ENCODE measurements around the gene FAF2.
"Not testable (repeated sequence)": the region's sequence is repeated elsewhere in the genome, so short reads cannot be mapped to it uniquely, and the experiment has no call there.

FAF2 gene, protein sequence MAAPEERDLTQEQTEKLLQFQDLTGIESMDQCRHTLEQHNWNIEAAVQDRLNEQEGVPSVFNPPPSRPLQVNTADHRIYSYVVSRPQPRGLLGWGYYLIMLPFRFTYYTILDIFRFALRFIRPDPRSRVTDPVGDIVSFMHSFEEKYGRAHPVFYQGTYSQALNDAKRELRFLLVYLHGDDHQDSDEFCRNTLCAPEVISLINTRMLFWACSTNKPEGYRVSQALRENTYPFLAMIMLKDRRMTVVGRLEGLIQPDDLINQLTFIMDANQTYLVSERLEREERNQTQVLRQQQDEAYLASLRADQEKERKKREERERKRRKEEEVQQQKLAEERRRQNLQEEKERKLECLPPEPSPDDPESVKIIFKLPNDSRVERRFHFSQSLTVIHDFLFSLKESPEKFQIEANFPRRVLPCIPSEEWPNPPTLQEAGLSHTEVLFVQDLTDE

DNA sequence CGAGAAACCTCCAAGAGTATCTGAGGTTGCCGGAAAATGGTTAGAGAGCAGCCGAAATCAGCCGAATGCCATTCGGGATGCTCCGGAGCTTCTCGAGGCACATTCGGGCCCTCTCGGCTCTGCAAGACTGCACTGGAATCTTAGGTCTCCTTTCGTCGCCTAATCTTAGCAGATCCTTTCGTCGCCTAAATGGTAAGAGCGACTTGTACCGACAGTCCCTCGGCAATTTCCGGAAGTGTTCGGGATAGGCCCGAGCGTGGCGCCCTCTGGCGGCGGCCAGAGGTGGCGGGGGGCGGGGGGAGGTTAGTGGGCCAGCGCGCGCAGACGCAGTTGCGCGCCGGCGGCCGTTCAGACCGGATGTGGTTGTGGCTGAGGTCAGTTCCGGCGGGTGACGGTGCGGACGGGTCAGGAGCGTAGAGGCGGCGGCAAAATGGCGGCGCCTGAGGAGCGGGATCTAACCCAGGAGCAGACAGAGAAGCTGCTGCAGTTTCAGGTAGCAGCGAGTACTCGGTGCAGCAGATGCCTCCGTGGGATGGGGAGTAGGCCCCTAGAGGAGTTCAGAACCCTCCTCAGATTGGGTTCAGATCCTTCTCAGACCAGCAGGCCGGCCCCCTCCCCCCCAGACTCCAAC is at the start of gene FAF2:
FAF2 (plus strand) TSS at position 408 of the 631 bp plus-strand sequence; CDS start at position 431, 23 bp downstream.
- DNase-seq (ENCODE audit: low spot score) = peak; percentile 98

DNA sequence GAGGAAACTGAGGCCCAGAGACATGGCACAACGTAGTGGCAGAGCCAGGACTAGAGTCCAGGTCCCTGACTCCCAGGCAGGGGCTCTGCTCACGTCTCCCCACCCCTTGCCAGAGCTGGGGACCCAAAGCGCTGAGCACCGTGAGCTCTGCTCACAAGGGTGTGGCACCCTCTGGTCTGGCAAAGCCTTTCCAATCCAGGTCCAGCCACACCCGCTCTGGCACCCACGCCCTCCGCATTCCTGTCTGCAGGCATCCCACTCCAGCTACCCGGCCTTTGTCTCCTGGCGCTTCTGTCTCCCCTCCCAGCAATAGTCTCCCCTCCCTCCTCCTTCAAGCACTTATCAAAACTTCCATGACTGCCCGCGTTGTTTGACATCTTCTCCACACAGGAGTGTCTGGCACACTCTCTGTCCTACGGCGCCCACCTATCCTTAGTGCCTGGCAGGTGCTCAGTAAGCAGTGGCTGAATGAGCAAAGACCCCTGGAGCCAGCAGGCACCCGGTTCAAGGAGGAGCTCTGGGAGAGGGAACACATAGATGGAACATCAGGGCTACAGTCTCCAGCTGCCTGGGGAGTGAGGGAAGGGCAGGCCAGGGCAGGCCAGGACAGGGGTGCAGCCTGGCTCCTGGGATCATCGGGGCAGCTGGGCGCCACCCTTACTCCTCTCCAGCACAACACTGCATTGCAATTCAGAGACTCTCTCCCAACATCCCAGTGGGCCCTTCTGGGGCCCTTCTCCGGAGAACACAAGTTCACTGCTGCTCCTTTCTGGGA is 47.6 kb upstream of the FAF2 start:
- no peak for DNase-seq (ENCODE audit: low spot score)

GRCh38 chr5:176401281-176402205 is 46.6 kb upstream of the FAF2 start:
- no peak for DNase-seq (ENCODE audit: low spot score)

DNA sequence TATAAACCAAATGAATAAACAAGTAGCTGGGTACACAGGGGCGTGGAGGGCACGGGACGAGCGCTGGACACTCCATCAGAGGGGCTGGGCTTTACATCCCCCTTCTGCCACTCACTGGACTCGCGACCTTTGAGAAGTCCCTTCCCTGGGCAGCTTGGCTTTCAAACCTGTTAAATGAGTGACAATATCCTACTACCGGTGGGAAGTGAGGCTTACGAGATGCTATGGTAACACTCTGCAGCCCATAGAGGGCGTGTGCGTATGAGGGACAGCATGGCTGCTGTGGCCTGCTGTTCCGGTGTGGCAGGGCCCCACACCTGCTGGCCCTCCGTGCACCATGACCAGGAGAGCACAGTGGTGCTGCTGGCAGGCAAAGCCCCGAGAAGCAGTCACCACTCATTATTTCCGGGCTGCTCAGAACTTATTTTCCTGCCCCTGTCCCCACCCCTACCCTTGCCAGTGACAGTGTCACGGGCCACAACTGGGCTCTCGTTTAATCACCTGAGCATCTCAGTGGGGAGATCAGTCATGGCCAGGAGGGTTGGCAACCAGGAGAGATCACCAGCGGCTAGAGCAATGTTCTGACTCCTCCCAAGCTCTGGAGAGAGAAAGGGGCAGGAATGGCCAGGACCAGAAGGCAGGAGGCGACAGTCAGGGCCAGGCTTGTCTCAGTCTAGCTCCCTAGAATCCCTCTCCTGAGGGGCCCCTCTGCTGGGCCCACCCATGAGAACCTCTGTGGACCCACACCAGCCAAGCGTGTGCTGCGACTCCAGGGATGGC is 42.3 kb upstream of the FAF2 start:
- DNase-seq (ENCODE audit: low spot score) = no peak

GRCh38 chr5:176406436-176407052 is 41.6 kb upstream of the FAF2 start:
- no peak for DNase-seq (ENCODE audit: low spot score)

DNA sequence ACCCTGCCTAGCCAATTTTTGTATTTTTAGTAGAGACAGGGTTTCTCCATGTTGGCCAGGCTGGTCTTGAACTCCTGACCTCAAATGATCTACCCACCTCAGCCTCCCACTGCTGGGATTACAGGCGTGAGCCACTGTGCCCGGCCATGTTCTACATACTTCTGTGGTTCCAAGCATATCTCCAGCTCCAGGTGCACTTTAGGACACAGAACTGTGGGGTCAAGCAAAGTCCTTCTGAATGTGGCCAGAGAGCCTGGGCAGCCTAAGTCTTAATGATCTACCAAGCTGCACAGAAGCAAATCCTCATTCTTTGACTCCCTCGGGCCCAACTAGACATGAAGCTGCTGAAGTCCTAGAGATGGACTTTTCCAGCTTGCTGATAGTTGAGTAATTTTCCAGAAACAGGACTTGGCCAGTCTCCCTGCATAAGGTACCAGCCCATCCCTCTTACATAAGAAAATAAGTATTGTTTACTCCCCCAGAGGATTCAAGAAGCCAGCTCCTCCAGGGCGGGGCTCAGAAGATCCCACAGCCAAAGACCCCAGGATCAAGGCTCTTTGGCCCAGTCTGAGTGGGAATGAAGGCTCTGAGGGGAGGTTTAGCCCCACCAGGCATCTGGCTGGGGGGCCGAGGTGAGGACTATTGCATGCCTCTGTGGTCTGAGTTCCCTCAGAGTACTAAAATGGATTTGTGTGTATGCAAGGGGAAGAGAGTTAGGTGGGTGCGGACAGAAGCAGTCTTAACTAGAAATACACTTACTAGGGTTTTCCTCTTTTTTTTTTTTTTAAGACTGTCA is 40.5 kb upstream of the FAF2 start:
- DNase-seq (ENCODE audit: low spot score) = peak; percentile 32

DNA sequence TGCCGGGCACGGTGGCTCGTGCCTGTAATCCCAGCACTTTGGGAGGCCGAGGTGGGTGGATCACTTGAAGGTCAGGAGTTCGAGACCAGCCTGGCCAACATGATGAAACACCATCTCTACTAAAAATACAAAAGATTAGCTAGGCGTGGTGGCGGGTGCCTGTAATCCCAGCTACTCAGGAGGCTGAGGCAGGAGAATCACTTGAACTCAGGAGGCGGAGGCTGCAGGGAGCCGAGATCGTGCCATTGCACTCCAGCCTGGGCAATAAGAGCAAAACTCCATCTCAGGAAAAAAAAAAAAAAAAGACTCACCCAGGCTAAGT is 40.0 kb upstream of the FAF2 start:
- not testable (repeated sequence) for DNase-seq (ENCODE audit: low spot score)

- no peak for DNase-seq (ENCODE audit: low spot score)
Measured at GRCh38 chr5:176408590-176408989, 39.6 kb upstream of the FAF2 start.

- no peak for DNase-seq (ENCODE audit: low spot score)
Measured at GRCh38 chr5:176409765-176410164, 38.4 kb upstream of the FAF2 start.

GRCh38 chr5:176410486-176411180 is 37.6 kb upstream of the FAF2 start:
- DNase-seq (ENCODE audit: low spot score) = peak; percentile 4

GRCh38 chr5:176412517-176413254 is 35.5 kb upstream of the FAF2 start:
- DNase-seq (ENCODE audit: low spot score) = no peak

DNA sequence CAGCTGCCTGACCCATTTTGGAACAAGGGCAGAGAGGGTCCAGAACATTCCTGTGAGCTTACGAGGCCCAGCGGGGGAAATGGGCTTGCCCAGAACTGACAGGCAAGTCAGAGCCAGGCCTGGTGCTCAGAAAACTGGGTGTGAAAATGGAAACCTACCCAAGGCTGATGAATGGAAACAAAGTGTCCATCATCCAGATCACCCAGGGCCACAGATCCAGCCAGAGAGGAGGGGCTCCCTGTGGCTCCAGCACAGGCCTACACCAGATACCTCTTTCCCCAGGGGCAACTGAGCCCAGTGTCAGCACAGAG is 35.0 kb upstream of the FAF2 start:
- DNase-seq (ENCODE audit: low spot score) = peak; percentile 64

DNA sequence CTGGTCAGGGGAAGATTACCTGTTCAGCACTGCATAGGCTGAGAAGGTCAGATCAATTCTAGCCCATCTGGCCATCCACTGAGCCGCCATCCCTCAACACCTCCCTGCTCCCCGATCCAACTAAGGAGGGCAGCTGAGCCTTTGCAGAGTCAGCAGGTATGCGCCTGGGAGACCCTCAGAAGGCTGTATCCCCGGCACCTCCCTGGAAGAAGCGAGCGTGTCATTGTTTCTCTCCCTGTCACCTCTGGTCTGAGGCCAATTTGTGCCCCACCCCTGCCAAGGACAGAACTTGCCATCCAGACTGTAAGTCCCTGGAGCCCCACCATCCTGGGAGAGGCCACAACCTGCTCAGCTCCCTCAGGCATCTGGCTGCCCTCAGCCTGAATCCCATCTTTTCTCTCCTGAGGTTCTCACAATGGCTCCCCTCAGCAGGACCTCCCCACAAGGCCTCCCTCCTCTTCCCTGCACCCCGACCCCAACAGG is 34.4 kb upstream of the FAF2 start:
- peak; percentile 4 for DNase-seq (ENCODE audit: low spot score)

- DNase-seq (ENCODE audit: low spot score) = peak; percentile 3
Measured at GRCh38 chr5:176414704-176415103, 33.5 kb upstream of the FAF2 start.

- DNase-seq (ENCODE audit: low spot score) = no peak
Measured at GRCh38 chr5:176415240-176415951, 32.8 kb upstream of the FAF2 start.

DNA sequence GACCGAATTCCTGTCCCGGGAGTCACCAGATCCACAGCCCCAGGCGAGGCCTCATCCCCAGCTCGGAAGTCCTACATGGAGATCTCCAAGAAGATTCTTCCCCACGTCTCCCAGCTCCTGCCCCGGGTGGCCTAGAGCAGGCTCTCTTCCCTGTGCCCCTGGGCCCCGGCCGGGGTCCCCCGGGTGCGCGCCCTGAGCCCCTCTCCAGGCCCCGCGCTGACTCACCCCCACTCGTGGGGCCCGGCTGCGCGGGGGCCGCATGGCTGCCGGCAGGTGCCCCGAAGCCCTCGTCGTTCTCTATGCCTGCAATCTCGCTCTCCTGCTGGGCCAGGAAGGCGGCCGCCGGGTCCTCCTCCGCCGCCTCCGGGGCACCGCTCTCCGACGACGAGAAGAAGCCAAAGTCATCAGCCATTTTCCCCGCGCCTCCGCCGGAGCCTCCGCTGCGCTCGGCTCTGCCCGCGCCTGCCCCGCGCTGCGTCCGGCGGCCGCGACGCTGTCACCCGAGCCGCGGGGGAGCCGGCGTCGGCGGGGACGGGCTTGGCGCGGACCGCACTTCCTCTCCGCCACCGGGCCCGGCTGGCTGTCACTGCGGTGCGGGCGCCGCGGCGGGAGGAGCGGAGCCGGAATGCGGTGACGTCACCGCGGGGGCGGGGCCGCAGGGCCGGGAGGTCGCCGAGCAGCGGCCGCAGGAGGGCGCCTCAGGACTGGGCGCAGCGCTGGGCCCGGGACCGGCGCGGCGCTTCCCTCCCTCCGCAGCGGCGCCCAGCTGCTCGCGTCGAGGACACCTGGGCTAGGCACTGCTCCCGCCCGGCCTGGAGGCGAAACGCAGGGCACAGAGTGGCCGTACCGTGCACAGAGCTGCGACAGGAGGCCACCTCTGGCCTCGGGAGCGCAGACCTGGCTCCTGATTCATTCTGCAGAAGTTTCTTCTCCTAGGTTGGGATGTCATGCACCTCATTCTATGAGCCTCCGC is 31.9 kb upstream of the FAF2 start, which contains the start of gene CLTB:
CLTB (minus strand) TSS at position 588 of the 973 bp plus-strand sequence; CDS start at position 412, 176 bp downstream.
- DNase-seq (ENCODE audit: low spot score) = peak; percentile 98

All from GM03348 (cell line).